HL-60 (cell line): ENCODE measurements around the gene ZFPL1.

Source experiments
- CTCF ChIP-seq: IDR thresholded peaks from one replicate; pipeline ENCODE4 v1.5.1; 2011; ENCODE audit warnings: low read length, control low read depth, inconsistent platforms; ENCODE audit not compliant: insufficient read depth
- GABPA ChIP-seq: IDR thresholded peaks from 2 replicates; pipeline ENCODE4 v1.6.1; 2012; ENCODE audit warnings: low read depth
- POLR2AphosphoS5 ChIP-seq: IDR thresholded peaks from 2 replicates; pipeline ENCODE4 v1.6.1; 2012; ENCODE audit warnings: low read depth
- REST ChIP-seq: IDR thresholded peaks from 2 replicates; pipeline ENCODE4 v1.6.1; 2012; ENCODE audit warnings: low read depth; ENCODE audit not compliant: insufficient replicate concordance

- no peak for TF ChIP-seq POLR2AphosphoS5
- no peak for TF ChIP-seq CTCF
- no peak for TF ChIP-seq REST
- TF ChIP-seq GABPA: no peak
These were observed 25.5 kb upstream of the ZFPL1 start, which contains the start of gene NAALADL1 for GRCh38 chr11:65058419-65059054.
